H9 (cell line): Measurements from ENCODE around the gene TPRX2. TPM values are rescaled to one million over a fixed set of nuclear protein-coding genes. Genes with fewer than 3 reads are reported as not detected.

Experiments
- DNase-seq: peaks from one replicate; pipeline ENCODE4 v3.0.0-alpha.2; 2017
- H2AFZ ChIP-seq: one replicate; pipeline ENCODE4 v1.6.1; 2013; ENCODE audit warnings: mild to moderate bottlenecking, low read length, control low read depth, moderate library complexity
- H2AK5ac ChIP-seq: 2 replicates; pipeline ENCODE4 v1.6.1; 2013; ENCODE audit warnings: low read length, control low read depth, mixed read lengths; ENCODE audit not compliant: insufficient read length
- H2BK120ac ChIP-seq: one replicate; pipeline ENCODE4 v1.6.1; 2013; ENCODE audit warnings: low read depth, mild to moderate bottlenecking, low read length, control low read depth, inconsistent platforms; ENCODE audit not compliant: poor library complexity, severe bottlenecking
- H2BK12ac ChIP-seq: 2 replicates; pipeline ENCODE4 v1.6.1; 2013; ENCODE audit warnings: low read length, control low read depth, mixed read lengths, low read depth; ENCODE audit not compliant: insufficient read length
- H2BK15ac ChIP-seq: 2 replicates; pipeline ENCODE4 v1.6.1; 2013; ENCODE audit warnings: low read depth, low read length, control low read depth
- H2BK20ac ChIP-seq: one replicate; pipeline ENCODE4 v1.6.1; 2013; ENCODE audit warnings: low read depth, mild to moderate bottlenecking, low read length, control low read depth, inconsistent platforms; ENCODE audit not compliant: poor library complexity, severe bottlenecking
- H2BK5ac ChIP-seq: 2 replicates; pipeline ENCODE4 v1.6.1; 2013; ENCODE audit warnings: low read length, control low read depth, mixed read lengths; ENCODE audit not compliant: insufficient read length
- H3K14ac ChIP-seq: 2 replicates; pipeline ENCODE4 v1.6.1; 2013; ENCODE audit warnings: low read length, control low read depth; ENCODE audit not compliant: insufficient read depth
- H3K18ac ChIP-seq: 2 replicates; pipeline ENCODE4 v1.6.1; 2013; ENCODE audit warnings: low read depth, mild to moderate bottlenecking, mixed read lengths, low read length, control low read depth; ENCODE audit not compliant: insufficient read length
- H3K23ac ChIP-seq: 2 replicates; pipeline ENCODE4 v1.6.1; 2013; ENCODE audit warnings: low read length, control low read depth, mixed read lengths, low read depth; ENCODE audit not compliant: insufficient read length
- H3K23me2 ChIP-seq: 2 replicates; pipeline ENCODE4 v1.6.1; 2013; ENCODE audit warnings: low read depth, mild to moderate bottlenecking, mixed read lengths, low read length, control low read depth; ENCODE audit not compliant: insufficient read length, poor library complexity, severe bottlenecking
- H3K27ac ChIP-seq: 2 replicates; pipeline ENCODE4 v1.5.1; 2013; ENCODE audit warnings: low read length, control low read depth, mixed read lengths, low read depth; ENCODE audit not compliant: insufficient read length
- H3K27me3 ChIP-seq: 2 replicates; pipeline ENCODE4 v1.6.1; 2013; ENCODE audit warnings: low read length, control low read depth, inconsistent platforms; ENCODE audit not compliant: insufficient read depth
- H3K4ac ChIP-seq: 2 replicates; pipeline ENCODE4 v1.6.1; 2013; ENCODE audit warnings: low read depth, mild to moderate bottlenecking, control low read depth, inconsistent platforms, low read length, moderate library complexity
- H3K4me1 ChIP-seq: 2 replicates; pipeline ENCODE4 v1.6.1; 2013; ENCODE audit warnings: low read length, control low read depth, inconsistent platforms; ENCODE audit not compliant: insufficient read depth
- H3K4me2 ChIP-seq: 2 replicates; pipeline ENCODE4 v1.6.1; 2013; ENCODE audit warnings: low read length, control low read depth, mixed read lengths; ENCODE audit not compliant: insufficient read length, insufficient read depth
- H3K56ac ChIP-seq: 2 replicates; pipeline ENCODE4 v1.6.1; 2013; ENCODE audit warnings: low read depth, mild to moderate bottlenecking, mixed read lengths, low read length, control low read depth; ENCODE audit not compliant: insufficient read length
- H3K79me1 ChIP-seq: 2 replicates; pipeline ENCODE4 v1.6.1; 2013; ENCODE audit warnings: low read depth, mild to moderate bottlenecking, moderate library complexity, low read length, control low read depth, inconsistent platforms; ENCODE audit not compliant: insufficient read depth, poor library complexity, severe bottlenecking
- H3K79me2 ChIP-seq: 2 replicates; pipeline ENCODE4 v1.6.1; 2013; ENCODE audit warnings: low read length, control low read depth, inconsistent platforms; ENCODE audit not compliant: insufficient read depth
- H3K9ac ChIP-seq: 2 replicates; pipeline ENCODE4 v1.6.1; 2013; ENCODE audit warnings: low read length, control low read depth, mixed read lengths; ENCODE audit not compliant: insufficient read length; ENCODE audit errors: extremely low read depth
- H3K9me3 ChIP-seq: one replicate; pipeline ENCODE4 v1.6.1; 2013; ENCODE audit warnings: low read depth, low read length, inconsistent platforms; ENCODE audit not compliant: control insufficient read depth
- H3T11ph ChIP-seq: one replicate; pipeline ENCODE4 v1.6.1; 2013; ENCODE audit warnings: mild to moderate bottlenecking, low read length, control low read depth, inconsistent platforms
- H4K20me1 ChIP-seq: one replicate; pipeline ENCODE4 v1.6.1; 2013; ENCODE audit not compliant: control insufficient read depth, insufficient read length, insufficient read depth
- H4K5ac ChIP-seq: 2 replicates; pipeline ENCODE4 v1.6.1; 2013; ENCODE audit warnings: low read depth, mild to moderate bottlenecking, mixed read lengths, low read length, control low read depth; ENCODE audit not compliant: insufficient read length
- H4K8ac ChIP-seq: replicated peaks from 2 replicates; pipeline ENCODE4 v1.6.1; 2013; ENCODE audit warnings: low read length, control low read depth, mixed read lengths, low read depth; ENCODE audit not compliant: insufficient read length
- H4K91ac ChIP-seq: 2 replicates; pipeline ENCODE4 v1.6.1; 2013; ENCODE audit warnings: low read depth, mild to moderate bottlenecking, moderate library complexity, mixed read lengths, low read length, control low read depth; ENCODE audit not compliant: insufficient read length
- H3K27ac Mint-ChIP-seq, 3 experiments: 2 replicates in 2 of 3; 3 replicates in 1 of 3; pipeline ENCODE4 v1.8.0; 2020 to 2021; ENCODE audit warnings: mixed read lengths in 3 of 3, mild to moderate bottlenecking in 1 of 3, moderate library complexity in 1 of 3
- H3K27me3 Mint-ChIP-seq: 2 replicates; pipeline ENCODE4 v1.8.0; 2021; ENCODE audit warnings: low read depth, mild to moderate bottlenecking, moderate library complexity, mixed read lengths
- H3K36me3 Mint-ChIP-seq, 3 experiments: 2 replicates in 2 of 3; 3 replicates in 1 of 3; pipeline ENCODE4 v1.8.0; 2020 to 2021; ENCODE audit warnings: low read depth in 3 of 3, mixed read lengths in 3 of 3; ENCODE audit not compliant: insufficient read depth in 1 of 3
- H3K4me1 Mint-ChIP-seq, 2 experiments: 2 replicates each; pipeline ENCODE4 v1.8.0; 2020; ENCODE audit warnings: mixed read lengths in 2 of 2
- H3K4me3 Mint-ChIP-seq, 2 experiments: 2 replicates in 1 of 2; 3 replicates in 1 of 2; pipeline ENCODE4 v1.8.0; 2020 to 2021; ENCODE audit warnings: mild to moderate bottlenecking in 2 of 2, mixed read lengths in 2 of 2, moderate library complexity in 1 of 2
- H3K9me3 Mint-ChIP-seq, 2 experiments: 2 replicates in 1 of 2; 3 replicates in 1 of 2; pipeline ENCODE4 v1.8.0; 2020; ENCODE audit warnings: mild to moderate bottlenecking in 2 of 2, mixed read lengths in 2 of 2, moderate library complexity in 1 of 2
- CTCF ChIP-seq: fragments of 200-600 bp; sonication (generic); conservative IDR thresholded peaks from 3 replicates; pipeline ENCODE4 v1.8.0; 2021; ENCODE audit warnings: antibody characterized with exemption, mild to moderate bottlenecking
- WGBS: extraction: QIAGEN DNeasy Blood & Tissue Kit; methylation state at CpG from one replicate; pipeline ENCODE4 v1.1.7; 2013; ENCODE audit warnings: missing lambda C conversion rate, low lambda C conversion rate, mixed read lengths; ENCODE audit not compliant: insufficient read length; ENCODE audit errors: extremely low coverage; 5-methylcytosine and 5-hydroxymethylcytosine counted together
- total RNA-seq: library from RNA; stranded (reverse); gene quantifications from 2 replicates; pipeline ENCODE4 v1.2.1, GENCODE V29; 2021

TPRX2 gene
- total RNA-seq, 1 experiment from 2014 or later, result not detected

- TF ChIP-seq CTCF, result peak; percentile 100
- Histone ChIP-seq H3K79me2 (no peaks in the 10 kb centered on the region), H2BK20ac (no peak overlapping the region), H3T11ph (no peak overlapping the region), H3K23ac (no peak overlapping the region), H2AK5ac (no peak overlapping the region), H3K9ac (no peak overlapping the region), H3K9me3 (no peaks in the 10 kb centered on the region), H3K27ac (no peak overlapping the region), H2AFZ (no peak overlapping the region), H2BK5ac (no peak overlapping the region), H3K18ac (no peak overlapping the region), H3K79me1 (no peaks in the 10 kb centered on the region), H3K56ac (no peak overlapping the region), H4K8ac (no peak overlapping the region), H3K14ac (no peak overlapping the region), H2BK120ac (no peak overlapping the region), H2BK12ac (no peak overlapping the region), H3K4ac (no peak overlapping the region), H3K4me2 (no peak overlapping the region), H2BK15ac (no peak overlapping the region), H4K91ac (no peak overlapping the region), H3K27me3 (no peaks in the 10 kb centered on the region), H4K5ac (no peak overlapping the region), H3K23me2 (no peaks in the 10 kb centered on the region), H4K20me1 (no peaks in the 10 kb centered on the region), H3K4me1 (no peaks in the 10 kb centered on the region)
- H3K36me3 Mint-ChIP-seq, result peaks cover 0 to 3% (median 0%) of the 10 kb centered on the region in 3 experiments; a peak in 1 of 7 replicates
- DNase-seq, result peak; percentile 95
- WGBS, result no CpG with 5 or more reads among the region's 14 CpGs
- peak overlapping the region; percentile 74 to 96 (median 92); a peak in 5 of 7 replicates for H3K27ac Mint-ChIP-seq
- peaks cover 15 to 21% of the 10 kb centered on the region in 2 experiments for H3K4me1 Mint-ChIP-seq
- peak overlapping the region in 1 of 2 experiments; percentile 15; a peak in 4 of 5 replicates for H3K4me3 Mint-ChIP-seq
- no peaks in the 10 kb centered on the region; a peak in 2 of 5 replicates for H3K9me3 Mint-ChIP-seq
- no peaks in the 10 kb centered on the region for H3K27me3 Mint-ChIP-seq
These were observed 4.5 kb downstream of the TPRX2 start for GRCh38 chr19:47863514-47863936.
